ENCODE measurements around the gene MAEL. TPM values are rescaled to one million over a fixed set of nuclear protein-coding genes. Genes with fewer than 3 reads are reported as not detected.

MAEL gene
- total and polyA plus RNA-seq, 2 of the 8 experiments (the other 6 are each of a cell fraction or from before 2014, with no cell fraction given), result 0.03 TPM; not detected in 1

GRCh38 chr1:166952002-166952746, 36.9 kb upstream of the MAEL start:
- Histone ChIP-seq H3K18ac (ENCODE audit: extremely low read depth, low read length) (no peak overlapping the region), H3K9ac (replicated peaks in 1 of 4; ENCODE audit: extremely low read depth in 1 of 4, low read depth in 3 of 4, low read length in 3 of 4) (no peak overlapping the region), H3K27me3 (replicated peaks in 1 of 4; ENCODE audit: control insufficient read depth in 3 of 4, extremely low read depth in 1 of 4, insufficient read depth in 3 of 4, low read length in 3 of 4) (peaks cover 1 to 13% (median 12%) of the 10 kb centered on the region in 4 experiments), H3K14ac (ENCODE audit: insufficient read length) (no peak overlapping the region), H2BK120ac (replicated peaks; ENCODE audit: low read depth, low read length) (no peak overlapping the region), H3K27ac (ENCODE audit: low read depth, low read length) (no peak overlapping the region), H2BK5ac (ENCODE audit: low read depth, low read length) (no peak overlapping the region), H3K4me1 (replicated peaks in 1 of 4; ENCODE audit: control insufficient read depth in 3 of 4, insufficient read depth in 4 of 4, low read length in 3 of 4) (peaks cover 4 to 16% (median 13%) of the 10 kb centered on the region in 4 experiments; a peak in 6 of 7 replicates), H2AK5ac (ENCODE audit: low read depth, low read length) (no peak overlapping the region), H3K4me3 (ENCODE audit: extremely low read depth in 1 of 4, insufficient read depth in 2 of 4, low read depth in 3 of 4, low read length in 4 of 4) (no peak overlapping the region; a peak in 1 of 8 replicates), H2BK12ac (ENCODE audit: low read depth, low read length) (no peak overlapping the region), H3K79me1 (ENCODE audit: low read depth, low read length) (no peaks in the 10 kb centered on the region), H3K9me3 (ENCODE audit: insufficient read depth in 2 of 2, low read depth in 1 of 2, low read length in 1 of 2) (no peaks in the 10 kb centered on the region), H4K8ac (ENCODE audit: extremely low read depth, insufficient read depth, low read length) (no peak overlapping the region), H4K91ac (replicated peaks; ENCODE audit: insufficient read length, low read length) (no peak overlapping the region), H3K56ac (replicated peaks; ENCODE audit: insufficient read length, low read depth, low read length) (no peak overlapping the region), H3K79me2 (ENCODE audit: control insufficient read depth in 1 of 2, insufficient read depth in 2 of 2, low read length in 2 of 2) (no peaks in the 10 kb centered on the region), H4K20me1 (replicated peaks in 1 of 2; ENCODE audit: control insufficient read depth in 1 of 2, insufficient read depth in 2 of 2, low read length in 2 of 2) (no peaks in the 10 kb centered on the region), H3K4ac (replicated peaks; ENCODE audit: insufficient read length, low read depth, low read length) (no peak overlapping the region), H2AFZ (ENCODE audit: low read length) (no peak overlapping the region), H4K5ac (ENCODE audit: insufficient read length, low read depth, low read length) (no peak overlapping the region), H3K36me3 (ENCODE audit: control insufficient read depth in 2 of 4, insufficient read depth in 4 of 4, low read length in 3 of 4) (no peaks in the 10 kb centered on the region), H3K23ac (ENCODE audit: insufficient read length) (no peak overlapping the region), H2BK15ac (ENCODE audit: low read length) (no peak overlapping the region), H2BK20ac (ENCODE audit: low read length) (no peak overlapping the region), H3K23me2 (ENCODE audit: low read depth, low read length) (no peaks in the 10 kb centered on the region; the same call in 1 of the 2 replicates), H3K4me2 (ENCODE audit: insufficient read depth in 1 of 2, low read depth in 2 of 2, low read length in 2 of 2) (no peak overlapping the region)
- DNase-seq (ENCODE audit: low read depth in 1 of 2, low spot score in 2 of 2), result no peak
- FAIRE-seq, result peak; percentile 66
- ChIA-PET CTCF (ENCODE audit: partially characterized antibody) (no interaction called here), POLR2A (ENCODE audit: partially characterized antibody) (no interaction called here)
- whole genome bisulfite sequencing, 2 experiments (ENCODE audit: extremely low coverage in 1 of 2, insufficient coverage in 1 of 2, insufficient read length in 1 of 2, insufficient replicate concordance in 2 of 2, low coverage in 1 of 2, low lambda C conversion rate in 2 of 2, missing lambda C conversion rate in 1 of 2), result 62% methylated on average over 4 of the region's 4 CpGs; no CpG with 5 or more reads in 1 of the 2 experiments
- no peak for TF ChIP-seq ATF3 (IDR thresholded peaks at IDR 0.05; ENCODE audit: insufficient read depth, low read depth, low read length)
- TF ChIP-seq GTF2F1 (IDR thresholded peaks at IDR 0.05; ENCODE audit: borderline replicate concordance, low read depth, low read length), result no peak
- no peak for TF ChIP-seq CREB1 (IDR thresholded peaks at IDR 0.05)
- no peak for TF ChIP-seq RNF2 (IDR thresholded peaks at IDR 0.05; ENCODE audit: borderline replicate concordance, low read depth, low read length, missing control alignments, poor library complexity, severe bottlenecking)
- TF ChIP-seq EZH2 (IDR thresholded peaks at IDR 0.05; ENCODE audit: low read depth, low read length, severe bottlenecking), result no peak
- TF ChIP-seq NRF1 (IDR thresholded peaks at IDR 0.05; ENCODE audit: low read depth, low read length), result no peak
- no peak for TF ChIP-seq CHD1 (IDR thresholded peaks at IDR 0.05; ENCODE audit: low read depth, low read length)
- no peak for TF ChIP-seq RXRA (IDR thresholded peaks at IDR 0.05; ENCODE audit: insufficient read depth, low read depth, low read length)
- no peak for TF ChIP-seq SAP30 (IDR thresholded peaks at IDR 0.05; ENCODE audit: insufficient read depth, insufficient replicate concordance, low read length)
- no peak for TF ChIP-seq SP1 (IDR thresholded peaks at IDR 0.05; ENCODE audit: low read depth, low read length)
- no peak for TF ChIP-seq SP4 (IDR thresholded peaks at IDR 0.05; ENCODE audit: low read length)
- no peak for TF ChIP-seq BRCA1 (IDR thresholded peaks at IDR 0.05; ENCODE audit: low read depth, low read length)
- no peak for TF ChIP-seq TCF12 (IDR thresholded peaks at IDR 0.05; ENCODE audit: low read depth, low read length)

All from H1 (cell line).